Naive thymus-derived CD8-positive, alpha-beta T cell (primary cell): ENCODE data around the gene ARHGAP23. TPM values are rescaled to one million over a fixed set of nuclear protein-coding genes. Genes with fewer than 3 reads are reported as not detected.

Source experiments
- ATAC-seq, 2 donors: fragments of 150-1000 bp; cut with Tn5 transposase in 1 of 2; sonication (Bioruptor Pico), chemical (Tn5 transposase) in 1 of 2; 1 replicate in 1 of 2; 2 replicates in 1 of 2; pipeline ENCODE4 v1.10.0; 2021; ENCODE audit warnings: mild to moderate bottlenecking in 2 of 2, moderate library complexity in 2 of 2
- POLR2A ChIA-PET: fragments of 350-600 bp; sonication (Branson Sonifier 250); formaldehyde crosslinking; loops from one replicate; lab custom pipeline; 2021; ENCODE audit warnings: antibody characterized with exemption; lab: Charles Lee
- DNase-seq, 10 donors: peaks; one replicate each; pipeline versions ENCODE4 v3.0.0 to v3.0.0-alpha.2; 2020 to 2022
- H3K27ac Mint-ChIP-seq, 10 donors: one replicate each; pipeline ENCODE4 v1.8.0; 2020 to 2022; ENCODE audit warnings: mild to moderate bottlenecking in 10 of 10, mixed read lengths in 10 of 10, moderate library complexity in 4 of 10, inconsistent platforms in 1 of 10
- H3K27me3 Mint-ChIP-seq, 5 donors: one replicate each; pipeline ENCODE4 v1.8.0; 2021 to 2022; ENCODE audit warnings: mixed read lengths in 5 of 5
- H3K36me3 Mint-ChIP-seq, 3 donors: one replicate each; pipeline ENCODE4 v1.8.0; 2020 to 2022; ENCODE audit warnings: mixed read lengths in 3 of 3, mild to moderate bottlenecking in 2 of 3, inconsistent platforms in 1 of 3
- H3K4me1 Mint-ChIP-seq, 4 donors: one replicate each; pipeline ENCODE4 v1.8.0; 2021 to 2022; ENCODE audit warnings: mixed read lengths in 4 of 4
- H3K4me3 Mint-ChIP-seq, 10 donors: one replicate each; pipeline ENCODE4 v1.8.0; 2020 to 2022; ENCODE audit warnings: mild to moderate bottlenecking in 10 of 10, mixed read lengths in 10 of 10, moderate library complexity in 6 of 10, inconsistent platforms in 1 of 10
- H3K9me3 Mint-ChIP-seq, 9 donors: one replicate each; pipeline ENCODE4 v1.8.0; 2020 to 2022; ENCODE audit warnings: mixed read lengths in 9 of 9, mild to moderate bottlenecking in 3 of 9, inconsistent platforms in 1 of 9, moderate library complexity in 1 of 9
- polyA plus RNA-seq, 3 donors: library from polyadenylated mRNA; unstranded; fragments of 300-500 nt; fragmentation: Illumina TruSeq; gene quantifications; one replicate each; pipeline ENCODE4 v1.2.3, GENCODE V29; 2021
- total RNA-seq, 8 experiments: library from RNA in 2 of 8; stranded (reverse) in 2 of 8; gene quantifications; one replicate each; pipeline ENCODE4 v1.2.3 and lab custom pipeline; 2021 to 2026

ARHGAP23 gene
- total and polyA plus RNA-seq, 5 experiments from 2014 or later: 0.18 TPM; not detected in 4

DNA sequence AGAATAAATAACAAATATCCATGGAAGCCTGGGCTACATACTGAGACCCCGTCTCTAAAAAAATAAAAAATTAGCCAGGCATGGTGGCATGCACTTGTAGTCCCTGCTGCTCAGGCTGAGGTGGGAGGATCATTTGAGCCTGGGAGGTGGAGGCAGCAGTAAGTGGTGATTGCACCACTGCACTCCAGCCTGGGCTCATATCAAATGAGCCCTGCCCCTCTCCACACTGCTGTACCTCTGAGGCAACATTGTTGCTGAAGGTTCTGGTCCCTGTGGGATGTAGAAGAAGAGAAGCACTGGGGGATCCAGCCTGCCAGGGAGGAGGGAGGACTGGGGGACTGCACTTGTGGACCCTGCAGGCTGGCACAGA lies 11.4 kb upstream of the ARHGAP23 start:
- Mint-ChIP-seq H3K27me3 (peaks cover 8 to 64% (median 23%) of the 10 kb centered on the region in 5 donors), H3K4me3 (no peak overlapping the region), H3K4me1 (peaks cover 2 to 9% (median 5%) of the 10 kb centered on the region in 4 donors), H3K9me3 (no peaks in the 10 kb centered on the region), H3K27ac (no peak overlapping the region), H3K36me3 (no peaks in the 10 kb centered on the region)
- no peak for DNase-seq
- POLR2A ChIA-PET: no interaction called here
- no peak for ATAC-seq

- H3K36me3 Mint-ChIP-seq: no peaks in the 10 kb centered on the region
- POLR2A ChIA-PET: interaction anchor here (0.5 kb wide), 1 partner anchor 338 kb away, joined by 3 read pairs; no protein-coding TSS in a partner anchor
These were observed 10.9 kb upstream of the ARHGAP23 start for GRCh38 chr17:38417210-38417951.

GRCh38 chr17:38418062-38418692 lies 10.1 kb upstream of the ARHGAP23 start:
- no peak for DNase-seq
- no peaks in the 10 kb centered on the region for H3K9me3 Mint-ChIP-seq
- peaks cover 2 to 9% (median 5%) of the 10 kb centered on the region in 4 donors for H3K4me1 Mint-ChIP-seq
- peak overlapping the region in 1 of 10 donors; percentile 38 for H3K27ac Mint-ChIP-seq
- H3K36me3 Mint-ChIP-seq: no peaks in the 10 kb centered on the region
- POLR2A ChIA-PET: no interaction called here
- H3K4me3 Mint-ChIP-seq: peak overlapping the region in 5 of 10 donors; percentile 55 to 86 (median 76)
- no peak for ATAC-seq
- H3K27me3 Mint-ChIP-seq: peaks cover 12 to 77% (median 30%) of the 10 kb centered on the region in 5 donors

More at GRCh38 chr17:38417210-38417951, 10.9 kb upstream of the ARHGAP23 start:
- no peak for DNase-seq
- Mint-ChIP-seq H3K4me1 (peaks cover 2 to 9% (median 5%) of the 10 kb centered on the region in 4 donors), H3K4me3 (no peak overlapping the region), H3K27ac (no peak overlapping the region), H3K27me3 (peaks cover 10 to 69% (median 27%) of the 10 kb centered on the region in 5 donors), H3K9me3 (no peaks in the 10 kb centered on the region)
- no peak for ATAC-seq

- ATAC-seq: peak; percentile 25 to 26
- H3K27ac Mint-ChIP-seq: peak overlapping the region in 1 of 10 donors; percentile 38
- peaks cover 2 to 9% (median 6%) of the 10 kb centered on the region in 4 donors for H3K4me1 Mint-ChIP-seq
- POLR2A ChIA-PET: no interaction called here
- peak in 1 of 10 donors; percentile 7 for DNase-seq
- H3K27me3 Mint-ChIP-seq: peaks cover 15 to 84% (median 33%) of the 10 kb centered on the region in 5 donors
- peak overlapping the region; percentile 15 to 86 (median 62) for H3K4me3 Mint-ChIP-seq
- no peaks in the 10 kb centered on the region for H3K9me3 Mint-ChIP-seq
- peaks cover 0 to 2% (median 0%) of the 10 kb centered on the region in 3 donors for H3K36me3 Mint-ChIP-seq
These were observed 9.4 kb upstream of the ARHGAP23 start for GRCh38 chr17:38418693-38419507.

DNA sequence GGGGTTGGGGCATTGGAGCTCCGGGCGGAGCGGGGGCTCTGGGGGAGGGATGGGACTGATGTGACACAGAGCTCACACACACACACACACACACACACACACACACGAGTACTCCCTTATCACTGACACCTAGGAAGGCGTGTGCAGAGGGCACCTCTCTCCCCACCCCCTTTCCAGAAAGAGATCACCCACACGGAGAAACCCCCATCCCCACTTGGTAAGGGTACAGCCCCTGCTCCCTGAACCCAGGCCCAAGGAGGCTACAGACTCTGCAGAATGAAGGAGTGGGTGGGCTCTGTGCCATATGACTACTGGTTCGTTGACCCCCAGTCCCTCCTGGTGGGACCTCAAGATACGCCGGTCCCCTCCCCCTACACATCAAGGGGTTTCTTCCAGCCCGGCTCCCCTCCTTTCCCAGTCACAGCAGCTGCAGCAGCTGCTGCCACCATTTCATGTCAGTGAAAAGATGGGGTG lies 8.7 kb upstream of the ARHGAP23 start:
- peak in 1 of 2 donors; percentile 9 for ATAC-seq
- Mint-ChIP-seq H3K9me3 (no peaks in the 10 kb centered on the region), H3K27ac (no peak overlapping the region), H3K4me3 (peak overlapping the region in 6 of 10 donors; percentile 22 to 76 (median 44)), H3K36me3 (peaks cover 0 to 2% (median 0%) of the 10 kb centered on the region in 3 donors), H3K27me3 (peaks cover 19 to 91% (median 37%) of the 10 kb centered on the region in 5 donors), H3K4me1 (peaks cover 2 to 9% (median 7%) of the 10 kb centered on the region in 4 donors)
- POLR2A ChIA-PET: no interaction called here
- no peak for DNase-seq

DNA sequence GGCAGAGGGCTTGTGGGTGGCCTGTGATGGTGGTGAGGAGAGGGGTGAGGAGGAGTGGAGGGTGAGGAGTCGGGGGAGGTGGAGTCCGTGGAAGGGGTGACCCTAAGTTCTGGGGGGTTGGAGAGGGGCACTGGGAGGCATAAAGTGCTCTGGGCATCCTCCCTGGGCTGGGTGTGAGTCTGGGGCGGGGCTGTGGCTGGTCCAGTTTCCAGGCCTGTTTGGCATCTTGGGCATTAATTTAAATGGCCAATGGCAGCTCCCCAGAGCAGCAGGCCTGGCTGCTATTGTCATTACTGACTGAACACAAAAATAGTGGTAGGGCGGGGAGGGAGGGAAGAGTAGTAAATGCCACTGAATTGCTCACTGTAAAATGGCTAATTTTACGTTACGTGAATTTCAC lies 7.7 kb upstream of the ARHGAP23 start:
- Mint-ChIP-seq H3K36me3 (peaks cover 0 to 2% (median 0%) of the 10 kb centered on the region in 3 donors), H3K4me1 (peaks cover 3 to 18% (median 8%) of the 10 kb centered on the region in 4 donors), H3K27me3 (peaks cover 24 to 97% (median 40%) of the 10 kb centered on the region in 5 donors), H3K4me3 (peak overlapping the region in 1 of 10 donors; percentile 34), H3K27ac (no peak overlapping the region), H3K9me3 (no peaks in the 10 kb centered on the region)
- DNase-seq (no peak), ATAC-seq (no peak)
- POLR2A ChIA-PET: no interaction called here

DNA sequence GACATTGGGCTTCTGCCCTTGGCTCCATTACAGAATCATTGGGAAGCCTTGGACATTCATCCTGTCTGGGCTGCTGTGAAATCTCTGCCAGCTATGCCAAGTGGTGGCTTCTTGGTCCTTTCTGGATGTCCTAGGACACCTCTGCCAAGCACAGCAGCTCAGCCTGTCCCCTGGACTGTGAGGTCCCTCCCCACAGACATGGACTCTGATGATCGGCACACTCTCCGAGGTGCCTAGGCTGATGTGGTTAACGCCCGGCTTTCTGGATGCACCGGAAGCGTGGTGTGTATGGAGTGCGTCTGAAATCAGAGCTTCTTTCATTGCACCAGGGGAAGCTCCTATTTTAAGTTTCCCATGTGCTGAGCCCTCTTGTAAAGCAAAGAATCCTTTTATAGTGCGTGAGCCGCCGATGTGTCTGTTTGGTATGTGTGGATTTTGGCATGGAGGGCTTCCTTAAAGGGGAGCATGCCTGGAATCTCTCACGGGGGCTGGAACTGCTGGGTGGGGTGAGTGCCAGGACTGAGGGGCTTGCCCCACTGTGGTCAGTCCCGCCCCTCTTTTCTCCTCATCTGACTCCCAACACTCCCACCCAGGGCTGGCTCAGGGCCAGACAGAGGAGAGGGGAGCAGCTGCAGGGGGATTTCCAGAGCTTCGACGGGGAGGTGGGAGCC lies 7.0 kb upstream of the ARHGAP23 start:
- no peak overlapping the region for H3K4me3 Mint-ChIP-seq
- ATAC-seq: no peak
- H3K27me3 Mint-ChIP-seq: peaks cover 23 to 94% (median 40%) of the 10 kb centered on the region in 5 donors
- H3K27ac Mint-ChIP-seq: peak overlapping the region in 1 of 10 donors; percentile 6
- DNase-seq: no peak
- H3K9me3 Mint-ChIP-seq: no peaks in the 10 kb centered on the region
- POLR2A ChIA-PET: no interaction called here
- peaks cover 0 to 2% (median 0%) of the 10 kb centered on the region in 3 donors for H3K36me3 Mint-ChIP-seq
- H3K4me1 Mint-ChIP-seq: peaks cover 3 to 18% (median 8%) of the 10 kb centered on the region in 4 donors

- DNase-seq (no peak), ATAC-seq (no peak)
- Mint-ChIP-seq H3K4me1 (peaks cover 3 to 18% (median 9%) of the 10 kb centered on the region in 4 donors), H3K9me3 (no peaks in the 10 kb centered on the region), H3K27ac (no peak overlapping the region), H3K27me3 (peaks cover 19 to 86% (median 40%) of the 10 kb centered on the region in 5 donors), H3K4me3 (no peak overlapping the region), H3K36me3 (peaks cover 0 to 2% (median 0%) of the 10 kb centered on the region in 3 donors)
- POLR2A ChIA-PET: no interaction called here
These were observed 6.1 kb upstream of the ARHGAP23 start for GRCh38 chr17:38421871-38422827.

GRCh38 chr17:38424297-38424972 lies 3.8 kb upstream of the ARHGAP23 start:
- no peak for ATAC-seq
- H3K36me3 Mint-ChIP-seq: peaks cover 0 to 2% (median 0%) of the 10 kb centered on the region in 3 donors
- H3K27me3 Mint-ChIP-seq: peaks cover 17 to 65% (median 29%) of the 10 kb centered on the region in 5 donors
- H3K4me3 Mint-ChIP-seq: no peak overlapping the region
- DNase-seq: no peak
- POLR2A ChIA-PET: no interaction called here
- H3K4me1 Mint-ChIP-seq: peaks cover 7 to 23% (median 14%) of the 10 kb centered on the region in 4 donors
- no peak overlapping the region for H3K27ac Mint-ChIP-seq
- no peaks in the 10 kb centered on the region for H3K9me3 Mint-ChIP-seq

- H3K27ac Mint-ChIP-seq: peak overlapping the region in 1 of 10 donors; percentile 69
- H3K4me3 Mint-ChIP-seq: peak overlapping the region in 1 of 10 donors; percentile 7
- H3K27me3 Mint-ChIP-seq: peaks cover 17 to 59% (median 23%) of the 10 kb centered on the region in 5 donors
- DNase-seq (no peak), ATAC-seq (no peak)
- H3K9me3 Mint-ChIP-seq: no peaks in the 10 kb centered on the region
- peaks cover 0 to 2% (median 0%) of the 10 kb centered on the region in 3 donors for H3K36me3 Mint-ChIP-seq
- H3K4me1 Mint-ChIP-seq: peaks cover 7 to 23% (median 14%) of the 10 kb centered on the region in 4 donors
- POLR2A ChIA-PET: no interaction called here
These were observed 3.2 kb upstream of the ARHGAP23 start for GRCh38 chr17:38425031-38425430.
